Adrenal gland (tissue), 12 donors: ENCODE results near the gene G0S2. TPM values are rescaled to one million over a fixed set of nuclear protein-coding genes. Genes with fewer than 3 reads are reported as not detected.

ENCODE experiments used
- DNase-seq, 7 donors: peaks; one replicate each; pipeline ENCODE4 v3.0.0-alpha.2; 2019 to 2020
- H3K27ac ChIP-seq, 5 donors: fragments of 200-600 bp; sonication (generic) in 4 of 5; 1 replicate in 3 of 5; 2 replicates in 2 of 5; pipeline versions ENCODE4 v1.5.1 to v1.8.0; 2016 to 2020; ENCODE audit warnings: mild to moderate bottlenecking in 1 of 5
- H3K27me3 ChIP-seq: fragments of 200-600 bp; 2 replicates; pipeline ENCODE4 v1.8.0; 2021
- H3K36me3 ChIP-seq, 2 donors: fragments of 200-600 bp; replicated peaks in 1 of 2; 1 replicate in 1 of 2; 2 replicates in 1 of 2; pipeline versions ENCODE4 v1.5.1 to v1.8.0; 2018 to 2022
- H3K4me1 ChIP-seq, 2 donors: fragments of 200-600 bp; replicated peaks in 1 of 2; 1 replicate in 1 of 2; 2 replicates in 1 of 2; pipeline versions ENCODE4 v1.5.1 to v1.8.0; 2018 to 2021
- H3K4me3 ChIP-seq, 4 donors: fragments of 200-600 bp; sonication (generic) in 3 of 4; one replicate each; pipeline ENCODE4 v1.5.1; 2016 to 2018
- H3K9me3 ChIP-seq, 3 donors: fragments of 200-600 bp; sonication (generic) in 1 of 3; replicated peaks in 1 of 3; 1 replicate in 2 of 3; 2 replicates in 1 of 3; pipeline versions ENCODE4 v1.5.1 to v1.8.0; 2016 to 2021
- CTCF ChIP-seq, 6 experiments: fragments of 450-650 bp in 4 of 6; fragments of 200-600 bp in 2 of 6; sonication (generic) in 1 of 6; IDR thresholded peaks; 1 replicate in 5 of 6; 2 replicates in 1 of 6; pipeline versions ENCODE4 v1.5.1 to v1.8.0; 2016 to 2021; ENCODE audit warnings: antibody characterized with exemption in 6 of 6, mild to moderate bottlenecking in 2 of 6, moderate library complexity in 1 of 6
- POLR2A ChIP-seq, 2 donors: fragments of 450-650 bp; IDR thresholded peaks; one replicate each; pipeline ENCODE4 v1.6.1; 2017; ENCODE audit warnings: antibody characterized with exemption in 2 of 2, mild to moderate bottlenecking in 2 of 2, moderate library complexity in 1 of 2
- WGBS, 4 donors: extraction: QIAGEN DNeasy Blood & Tissue Kit in 2 of 4; methylation state at CpG; one replicate each; pipeline versions ENCODE4 v1.1.5 to v1.1.7; 2013 to 2017; 5-methylcytosine and 5-hydroxymethylcytosine counted together
- intact Hi-C, 2 donors: fragments of 100-400 bp; cut with DNase I; formaldehyde crosslinking; loops; one replicate each; pipeline versions ENCODE4 v1.14.1 to v1.15.0; 2022 to 2023
- polyA plus RNA-seq, 3 donors: library from polyadenylated mRNA; stranded (reverse); fragments of 200-250 nt in 2 of 3; fragments of 350-450 nt in 1 of 3; fragmentation: Illumina TruSeq in 1 of 3; extraction: RNeasy Lipid Tissue Mini Kit (QIAGEN cat#74804) in 1 of 3; gene quantifications; one replicate each; pipeline ENCODE4 v1.2.3, GENCODE V29; 2013 to 2014
- total RNA-seq, 9 donors: library from RNA; depleted of rRNA in 4 of 9; stranded (reverse); fragments of >200 nt in 4 of 9; fragments of 120-200 nt in 1 of 9; fragmentation: NEBNext Ultra II Directional in 1 of 9; extraction: Animal tissue kit (Norgen Biotek cat#: 25700) in 1 of 9; gene quantifications; one replicate each; pipeline versions ENCODE4 v1.1.0 to v1.2.4, GENCODE V29; 2013 to 2023
- donor health status: healthy with polysubstance abuse.
- donor health status: Bipolar disorder and iron deficiency.
- donor health status: DM: yes; HTN: yes; CAD: no.
- donor health status: DM: no; HTN: no; CAD: no.
- donor health status: DM: no; HTN: no; CAD: no.
- donor health status: DM: yes; HTN: yes; CAD: no.

Gene G0S2
- total and polyA plus RNA-seq, 12 donors: 48.5 to 901 (median 237) TPM

- Histone ChIP-seq H3K27me3 (no peaks in the 10 kb centered on the region), H3K27ac (peak overlapping the region in 1 of 5 donors; percentile 11), H3K9me3 (no peaks in the 10 kb centered on the region), H3K4me3 (no peak overlapping the region), H3K4me1 (peaks cover 0 to 35% of the 10 kb centered on the region in 2 donors), H3K36me3 (no peaks in the 10 kb centered on the region)
- no peak for DNase-seq
- intact Hi-C loops: loop anchor here in 1 of 2 donors (10.0 kb wide), 1 partner anchor 52 kb away; no protein-coding TSS in a partner anchor
- no peak for TF ChIP-seq POLR2A (IDR thresholded peaks at IDR 0.05)
- TF ChIP-seq CTCF (IDR thresholded peaks at IDR 0.05): no peak
- WGBS, 4 donors: 69 to 83% (median 79%) methylated on average over 4 of the region's 4 CpGs
Observed at GRCh38 chr1:209686322-209686721, 11.1 kb downstream of the G0S2 start.

GRCh38 chr1:209688746-209689234, 13.6 kb downstream of the G0S2 start:
- peak overlapping the region in 1 of 5 donors; percentile 4 for H3K27ac ChIP-seq
- H3K4me3 ChIP-seq: no peak overlapping the region
- intact Hi-C loops: loop anchor here in 1 of 2 donors (10.0 kb wide), 1 partner anchor 54 kb away; no protein-coding TSS in a partner anchor
- no peak for TF ChIP-seq POLR2A (IDR thresholded peaks at IDR 0.05)
- no peak for TF ChIP-seq CTCF (IDR thresholded peaks at IDR 0.05)
- H3K4me1 ChIP-seq: peaks cover 4 to 45% of the 10 kb centered on the region in 2 donors
- DNase-seq: no peak
- H3K36me3 ChIP-seq: no peaks in the 10 kb centered on the region
- no peaks in the 10 kb centered on the region for H3K27me3 ChIP-seq
- 29 to 72% (median 57%) methylated on average over 1 of the region's 1 CpG for WGBS, 4 donors
- no peaks in the 10 kb centered on the region for H3K9me3 ChIP-seq

- Histone ChIP-seq H3K27me3 (no peaks in the 10 kb centered on the region), H3K36me3 (no peaks in the 10 kb centered on the region), H3K4me1 (peaks cover 4 to 45% of the 10 kb centered on the region in 2 donors), H3K27ac (peak overlapping the region in 1 of 5 donors; percentile 4), H3K9me3 (no peaks in the 10 kb centered on the region), H3K4me3 (no peak overlapping the region)
- WGBS, 4 donors: 61 to 82% (median 77%) methylated on average over 4 of the region's 4 CpGs
- TF ChIP-seq CTCF (IDR thresholded peaks at IDR 0.05) (no peak), POLR2A (IDR thresholded peaks at IDR 0.05) (no peak)
- peak in 3 of 7 donors; percentile 23 to 25 (median 25) for DNase-seq
- intact Hi-C loops: loop anchor here in 1 of 2 donors (10.0 kb wide), 1 partner anchor 55 kb away; no protein-coding TSS in a partner anchor
Observed at GRCh38 chr1:209689477-209689876, 14.3 kb downstream of the G0S2 start.

- H3K36me3 ChIP-seq: no peaks in the 10 kb centered on the region
- 32 to 48% (median 37%) methylated on average over 3 of the region's 3 CpGs for WGBS, 4 donors
- peaks cover 4 to 35% of the 10 kb centered on the region in 2 donors for H3K4me1 ChIP-seq
- H3K9me3 ChIP-seq: no peaks in the 10 kb centered on the region
- intact Hi-C loops: loop anchor here in 1 of 2 donors (5.0 to 10.0 kb wide), 2 partner anchors 54 to 59 kb away; no protein-coding TSS in a partner anchor
- TF ChIP-seq CTCF (IDR thresholded peaks at IDR 0.05) (no peak), POLR2A (IDR thresholded peaks at IDR 0.05) (no peak)
- no peak for DNase-seq
- no peaks in the 10 kb centered on the region for H3K27me3 ChIP-seq
- no peak overlapping the region for H3K4me3 ChIP-seq
- H3K27ac ChIP-seq: no peak overlapping the region
Observed at GRCh38 chr1:209691237-209691636, 16.0 kb downstream of the G0S2 start.
